Caco-2 (cell line): Measurements from ENCODE around the gene ACTL8. TPM values are rescaled to one million over a fixed set of nuclear protein-coding genes. Genes with fewer than 3 reads are reported as not detected.

Experiments
- BruUV-seq: library from RNA; stranded (reverse); fragments of 400-500 nt; replicated peaks from 2 replicates; lab custom pipeline; 2021; lab: Mats Ljungman, UMichigan
- CTCF ChIA-PET: fragments of 300-600 bp; sonication (Branson Sonifier 250); formaldehyde crosslinking; loops from one replicate; lab custom pipeline; 2022; ENCODE audit warnings: antibody characterized with exemption; lab: Charles Lee
- POLR2A ChIA-PET: fragments of 300-600 bp; sonication (Branson Sonifier 250); formaldehyde crosslinking; loops from one replicate; lab custom pipeline; 2022; ENCODE audit warnings: antibody characterized with exemption; lab: Charles Lee
- DNase-seq, 2 experiments: peaks; one replicate each; pipeline versions ENCODE4 v3.0.0 to v3.0.0-alpha.2; 2020 to 2022
- H3K27me3 ChIP-seq: replicated peaks from 2 replicates; pipeline ENCODE4 v1.6.0; 2011; ENCODE audit warnings: low read length; ENCODE audit not compliant: control insufficient read depth, insufficient read depth
- H3K36me3 ChIP-seq: 2 replicates; pipeline ENCODE4 v1.5.1; 2011; ENCODE audit warnings: low read length; ENCODE audit not compliant: control insufficient read depth, insufficient read depth
- H3K4me1 ChIP-seq: fragments of 250-450 bp; sonication (Bioruptor Pico); 2 replicates; pipeline ENCODE4 v1.5.1; 2020; ENCODE audit warnings: mild to moderate bottlenecking
- H3K4me3 ChIP-seq: 2 replicates; pipeline ENCODE4 v1.5.1; 2011; ENCODE audit warnings: low read depth, mild to moderate bottlenecking, control low read depth, low read length
- H3K9me3 ChIP-seq: fragments of 250-450 bp; sonication (Bioruptor Pico); 2 replicates; pipeline ENCODE4 v1.5.1; 2020; ENCODE audit warnings: mild to moderate bottlenecking, moderate library complexity
- H3K27ac Mint-ChIP-seq: one replicate; pipeline ENCODE4 v1.8.0; 2022; ENCODE audit warnings: mixed read lengths; ENCODE audit not compliant: unreplicated experiment
- H3K27me3 Mint-ChIP-seq: one replicate; pipeline ENCODE4 v1.8.0; 2022; ENCODE audit warnings: mixed read lengths; ENCODE audit not compliant: insufficient read depth, unreplicated experiment
- H3K36me3 Mint-ChIP-seq: one replicate; pipeline ENCODE4 v1.8.0; 2022; ENCODE audit warnings: mild to moderate bottlenecking, mixed read lengths; ENCODE audit not compliant: insufficient read depth, unreplicated experiment
- H3K4me1 Mint-ChIP-seq: one replicate; pipeline ENCODE4 v1.8.0; 2022; ENCODE audit warnings: low read depth, mixed read lengths; ENCODE audit not compliant: unreplicated experiment
- H3K4me3 Mint-ChIP-seq: one replicate; pipeline ENCODE4 v1.8.0; 2022; ENCODE audit warnings: mild to moderate bottlenecking, moderate library complexity, mixed read lengths; ENCODE audit not compliant: unreplicated experiment
- H3K9me3 Mint-ChIP-seq: one replicate; pipeline ENCODE4 v1.8.0; 2022; ENCODE audit warnings: mixed read lengths; ENCODE audit not compliant: unreplicated experiment
- CTCF ChIP-seq, 2 experiments: fragments of 200-600 bp in 1 of 2; IDR thresholded peaks; 1 replicate in 1 of 2; 2 replicates in 1 of 2; pipeline versions ENCODE4 v1.5.1 to v1.8.0; 2011 to 2022; ENCODE audit warnings: antibody characterized with exemption in 1 of 2, control low read depth in 1 of 2, inconsistent platforms in 1 of 2, low read depth in 1 of 2, low read length in 1 of 2, mild to moderate bottlenecking in 1 of 2, moderate library complexity in 1 of 2; ENCODE audit not compliant: insufficient read depth in 1 of 2, severe bottlenecking in 1 of 2, unreplicated experiment in 1 of 2
- intact Hi-C: fragments of 100-400 bp; cut with micrococcal nuclease; formaldehyde crosslinking; loops from one replicate; pipeline ENCODE4 v1.10.0; 2022; ENCODE audit not compliant: unreplicated experiment
- total RNA-seq: library from RNA; stranded (reverse); gene quantifications from 2 replicates; pipeline ENCODE4 v1.2.3, GENCODE V29; 2022

Gene ACTL8
- total RNA-seq, 1 experiment from 2014 or later, result 79.3 TPM

GRCh38 chr1:17713993-17714392 is 41.1 kb upstream of the ACTL8 start:
- intact Hi-C loops, result no loop called here
- Histone ChIP-seq H3K4me3 (no peak overlapping the region), H3K4me1 (no peaks in the 10 kb centered on the region), H3K36me3 (no peaks in the 10 kb centered on the region), H3K27me3 (no peaks in the 10 kb centered on the region), H3K9me3 (no peaks in the 10 kb centered on the region)
- no peak for DNase-seq
- Mint-ChIP-seq H3K27me3 (peaks cover 2% of the 10 kb centered on the region), H3K4me3 (no peak overlapping the region), H3K9me3 (no peaks in the 10 kb centered on the region), H3K27ac (no peak overlapping the region), H3K36me3 (no peaks in the 10 kb centered on the region), H3K4me1 (no peaks in the 10 kb centered on the region)
- CTCF ChIA-PET, result no interaction called here
- POLR2A ChIA-PET, result no interaction called here
- BruUV-seq, result no TSS peak
- no peak for TF ChIP-seq CTCF (IDR thresholded peaks at IDR 0.05; ENCODE audit: insufficient read depth in 1 of 2, low read depth in 1 of 2, low read length in 1 of 2, severe bottlenecking in 1 of 2, unreplicated experiment in 1 of 2)

GRCh38 chr1:17717594-17718535 is 37.3 kb upstream of the ACTL8 start:
- Histone ChIP-seq H3K4me1 (no peaks in the 10 kb centered on the region), H3K4me3 (no peak overlapping the region), H3K27me3 (no peaks in the 10 kb centered on the region), H3K9me3 (no peaks in the 10 kb centered on the region), H3K36me3 (no peaks in the 10 kb centered on the region)
- intact Hi-C loops, result no loop called here
- H3K36me3 Mint-ChIP-seq, result no peaks in the 10 kb centered on the region
- POLR2A ChIA-PET, result no interaction called here
- no peak for DNase-seq
- H3K27me3 Mint-ChIP-seq, result peaks cover 2% of the 10 kb centered on the region
- CTCF ChIA-PET, result no interaction called here
- no peak for TF ChIP-seq CTCF (IDR thresholded peaks at IDR 0.05; ENCODE audit: insufficient read depth in 1 of 2, low read depth in 1 of 2, low read length in 1 of 2, severe bottlenecking in 1 of 2, unreplicated experiment in 1 of 2)
- no peak overlapping the region for H3K27ac Mint-ChIP-seq
- no peaks in the 10 kb centered on the region for H3K9me3 Mint-ChIP-seq
- H3K4me1 Mint-ChIP-seq, result no peaks in the 10 kb centered on the region
- H3K4me3 Mint-ChIP-seq, result no peak overlapping the region
- BruUV-seq, result no TSS peak

- H3K9me3 ChIP-seq, result no peaks in the 10 kb centered on the region
- H3K36me3 Mint-ChIP-seq, result no peaks in the 10 kb centered on the region
- no peaks in the 10 kb centered on the region for H3K4me1 Mint-ChIP-seq
- no TSS peak for BruUV-seq
- no peak overlapping the region for H3K4me3 ChIP-seq
- POLR2A ChIA-PET, result no interaction called here
- H3K36me3 ChIP-seq, result no peaks in the 10 kb centered on the region
- no peaks in the 10 kb centered on the region for H3K27me3 ChIP-seq
- no peak for DNase-seq
- peaks cover 2% of the 10 kb centered on the region for H3K27me3 Mint-ChIP-seq
- TF ChIP-seq CTCF (IDR thresholded peaks at IDR 0.05; ENCODE audit: insufficient read depth in 1 of 2, low read depth in 1 of 2, low read length in 1 of 2, severe bottlenecking in 1 of 2, unreplicated experiment in 1 of 2), result no peak
- intact Hi-C loops, result no loop called here
- H3K9me3 Mint-ChIP-seq, result no peaks in the 10 kb centered on the region
- no peak overlapping the region for H3K4me3 Mint-ChIP-seq
- CTCF ChIA-PET, result no interaction called here
- H3K4me1 ChIP-seq, result no peaks in the 10 kb centered on the region
- H3K27ac Mint-ChIP-seq, result no peak overlapping the region
Measured at GRCh38 chr1:17719874-17720273, 35.3 kb upstream of the ACTL8 start.
